ENCODE measurements around the gene GPC6.

The GPC6 gene

DNA sequence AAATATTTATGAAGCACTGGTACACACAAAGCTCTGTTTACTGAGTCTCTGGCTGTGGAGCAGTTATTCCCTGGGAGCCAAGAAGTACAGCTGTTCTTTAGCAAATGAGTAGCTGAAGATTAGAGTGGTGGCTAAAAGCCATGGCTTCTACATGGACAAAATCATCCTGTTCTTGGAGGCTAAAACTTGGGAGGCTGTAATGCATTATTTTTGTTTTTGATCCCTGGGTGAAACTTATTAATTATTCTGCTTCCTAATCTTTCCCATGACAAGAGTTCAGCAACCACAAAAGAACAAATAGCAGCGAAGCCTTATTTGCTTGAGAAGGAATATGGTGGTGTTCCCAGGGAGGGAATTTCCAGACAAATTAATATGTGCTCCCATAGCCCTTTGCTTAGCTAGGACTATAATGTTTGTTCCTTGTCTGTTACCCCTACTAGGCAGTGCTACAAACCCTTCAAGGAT is 1143.4 kb downstream of the GPC6 start:
- H3K79me2 ChIP-seq (ENCODE audit: control insufficient read depth, insufficient read depth, low read length, poor library complexity), result no peaks in the 10 kb centered on the region
- H2BK120ac ChIP-seq (ENCODE audit: insufficient read depth, low read length, poor library complexity), result no peak overlapping the region
- H3K18ac ChIP-seq (ENCODE audit: low read length), result no peak overlapping the region
- no peak overlapping the region for H3K4me2 ChIP-seq (ENCODE audit: low read length)
- H2AK5ac ChIP-seq (ENCODE audit: low read length), result no peak overlapping the region
- no peak overlapping the region for H4K8ac ChIP-seq (ENCODE audit: low read depth, low read length)
- H2AFZ ChIP-seq (ENCODE audit: insufficient read depth, low read length, poor library complexity), result no peak overlapping the region
- no peaks in the 10 kb centered on the region for H3K36me3 ChIP-seq (ENCODE audit: control insufficient read depth in 1 of 2, insufficient read depth in 2 of 2, low read length in 2 of 2)
- no peak overlapping the region for H2BK5ac ChIP-seq (ENCODE audit: low read depth, low read length, poor library complexity)
- DNase-seq, result no peak
- H3K4me1 ChIP-seq (ENCODE audit: control insufficient read depth in 1 of 2, insufficient read depth in 2 of 2, low read length in 2 of 2), result no peaks in the 10 kb centered on the region
- no peak overlapping the region for H3K14ac ChIP-seq (ENCODE audit: low read length)
- no peak overlapping the region for H3K4ac ChIP-seq (ENCODE audit: low read depth, low read length)
- H4K12ac ChIP-seq (ENCODE audit: low read depth, low read length), result no peak overlapping the region
- no peak overlapping the region for H3K9ac ChIP-seq (ENCODE audit: low read length)
- no peak overlapping the region for H3K23ac ChIP-seq (ENCODE audit: low read length)
- no CpG with 5 or more reads among the region's 1 CpG for WGBS (ENCODE audit: extremely low coverage, insufficient coverage, insufficient read length)
- H3K4me3 ChIP-seq (ENCODE audit: low read depth, low read length), result no peak overlapping the region
- H3K27me3 ChIP-seq (ENCODE audit: insufficient read depth, low read length), result no peaks in the 10 kb centered on the region
- no peaks in the 10 kb centered on the region for H3K9me3 ChIP-seq (ENCODE audit: insufficient read depth, low read depth, low read length)
- H3K27ac ChIP-seq (ENCODE audit: low read depth, low read length), result no peak overlapping the region
- H4K91ac ChIP-seq (ENCODE audit: low read depth, low read length), result no peak overlapping the region
- no peaks in the 10 kb centered on the region for H3K79me1 ChIP-seq (ENCODE audit: low read length)
- H2BK12ac ChIP-seq (ENCODE audit: low read length), result no peak overlapping the region

- H3K4ac ChIP-seq (ENCODE audit: low read depth, low read length), result no peak overlapping the region
- H3K27ac ChIP-seq (ENCODE audit: low read depth, low read length), result no peak overlapping the region
- H2AFZ ChIP-seq (ENCODE audit: insufficient read depth, low read length, poor library complexity), result no peak overlapping the region
- no peak overlapping the region for H2AK5ac ChIP-seq (ENCODE audit: low read length)
- H4K91ac ChIP-seq (ENCODE audit: low read depth, low read length), result no peak overlapping the region
- DNase-seq, result no peak
- H3K79me2 ChIP-seq (ENCODE audit: control insufficient read depth, insufficient read depth, low read length, poor library complexity), result no peaks in the 10 kb centered on the region
- no CpG with 5 or more reads among the region's 3 CpGs for WGBS (ENCODE audit: extremely low coverage, insufficient coverage, insufficient read length)
- no peak overlapping the region for H3K4me2 ChIP-seq (ENCODE audit: low read length)
- H4K12ac ChIP-seq (ENCODE audit: low read depth, low read length), result no peak overlapping the region
- H2BK5ac ChIP-seq (ENCODE audit: low read depth, low read length, poor library complexity), result no peak overlapping the region
- H3K27me3 ChIP-seq (ENCODE audit: insufficient read depth, low read length), result no peaks in the 10 kb centered on the region
- no peaks in the 10 kb centered on the region for H3K79me1 ChIP-seq (ENCODE audit: low read length)
- no peak overlapping the region for H3K4me3 ChIP-seq (ENCODE audit: low read depth, low read length)
- H3K36me3 ChIP-seq (ENCODE audit: control insufficient read depth in 1 of 2, insufficient read depth in 2 of 2, low read length in 2 of 2), result no peaks in the 10 kb centered on the region
- no peak overlapping the region for H2BK12ac ChIP-seq (ENCODE audit: low read length)
- no peak overlapping the region for H3K23ac ChIP-seq (ENCODE audit: low read length)
- H3K4me1 ChIP-seq (ENCODE audit: control insufficient read depth in 1 of 2, insufficient read depth in 2 of 2, low read length in 2 of 2), result no peaks in the 10 kb centered on the region
- no peak overlapping the region for H2BK120ac ChIP-seq (ENCODE audit: insufficient read depth, low read length, poor library complexity)
- no peak overlapping the region for H3K14ac ChIP-seq (ENCODE audit: low read length)
- H3K18ac ChIP-seq (ENCODE audit: low read length), result no peak overlapping the region
- H3K9ac ChIP-seq (ENCODE audit: low read length), result no peak overlapping the region
- no peaks in the 10 kb centered on the region for H3K9me3 ChIP-seq (ENCODE audit: insufficient read depth, low read depth, low read length)
- H4K8ac ChIP-seq (ENCODE audit: low read depth, low read length), result no peak overlapping the region
Observed at GRCh38 chr13:94371855-94372254, 1145.2 kb downstream of the GPC6 start.

DNA sequence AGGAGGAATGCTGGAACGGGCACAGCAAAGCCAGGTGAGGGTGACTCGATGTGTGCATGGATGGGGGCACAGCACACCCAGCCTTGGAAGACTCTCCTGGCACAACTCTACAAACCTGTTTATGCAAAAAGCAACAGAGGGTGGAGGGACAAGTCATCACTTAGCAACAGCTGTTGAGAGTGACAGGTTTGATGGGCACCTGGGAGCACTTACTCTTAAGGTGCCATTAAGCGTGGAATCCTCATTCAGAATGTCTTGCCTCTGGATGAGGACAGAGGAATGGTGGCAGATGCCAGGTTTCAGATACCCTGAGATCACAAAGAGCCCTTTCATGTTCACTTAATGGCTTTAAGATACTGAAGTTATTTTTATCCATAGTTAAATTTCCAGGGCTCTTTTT is 1155.9 kb downstream of the GPC6 start:
- Histone ChIP-seq H3K36me3 (ENCODE audit: control insufficient read depth in 1 of 2, insufficient read depth in 2 of 2, low read length in 2 of 2) (no peaks in the 10 kb centered on the region), H3K79me2 (ENCODE audit: control insufficient read depth, insufficient read depth, low read length, poor library complexity) (no peaks in the 10 kb centered on the region), H2BK5ac (ENCODE audit: low read depth, low read length, poor library complexity) (no peak overlapping the region), H2BK120ac (ENCODE audit: insufficient read depth, low read length, poor library complexity) (no peak overlapping the region), H3K4me1 (ENCODE audit: control insufficient read depth in 1 of 2, insufficient read depth in 2 of 2, low read length in 2 of 2) (no peaks in the 10 kb centered on the region), H2AFZ (ENCODE audit: insufficient read depth, low read length, poor library complexity) (no peak overlapping the region), H2AK5ac (ENCODE audit: low read length) (no peak overlapping the region), H3K14ac (ENCODE audit: low read length) (no peak overlapping the region), H4K12ac (ENCODE audit: low read depth, low read length) (no peak overlapping the region), H3K4ac (ENCODE audit: low read depth, low read length) (no peak overlapping the region), H3K9ac (ENCODE audit: low read length) (no peak overlapping the region), H3K79me1 (ENCODE audit: low read length) (no peaks in the 10 kb centered on the region), H3K18ac (ENCODE audit: low read length) (no peak overlapping the region), H4K91ac (ENCODE audit: low read depth, low read length) (no peak overlapping the region), H3K4me3 (ENCODE audit: low read depth, low read length) (no peak overlapping the region), H3K9me3 (ENCODE audit: insufficient read depth, low read depth, low read length) (peaks cover 2% of the 10 kb centered on the region), H3K27ac (ENCODE audit: low read depth, low read length) (no peak overlapping the region), H3K4me2 (ENCODE audit: low read length) (no peak overlapping the region), H3K23ac (ENCODE audit: low read length) (no peak overlapping the region), H2BK12ac (ENCODE audit: low read length) (no peak overlapping the region), H4K8ac (ENCODE audit: low read depth, low read length) (no peak overlapping the region), H3K27me3 (ENCODE audit: insufficient read depth, low read length) (no peaks in the 10 kb centered on the region)
- WGBS (ENCODE audit: extremely low coverage, insufficient coverage, insufficient read length), result no CpG with 5 or more reads among the region's 3 CpGs
- DNase-seq, result no peak

DNA sequence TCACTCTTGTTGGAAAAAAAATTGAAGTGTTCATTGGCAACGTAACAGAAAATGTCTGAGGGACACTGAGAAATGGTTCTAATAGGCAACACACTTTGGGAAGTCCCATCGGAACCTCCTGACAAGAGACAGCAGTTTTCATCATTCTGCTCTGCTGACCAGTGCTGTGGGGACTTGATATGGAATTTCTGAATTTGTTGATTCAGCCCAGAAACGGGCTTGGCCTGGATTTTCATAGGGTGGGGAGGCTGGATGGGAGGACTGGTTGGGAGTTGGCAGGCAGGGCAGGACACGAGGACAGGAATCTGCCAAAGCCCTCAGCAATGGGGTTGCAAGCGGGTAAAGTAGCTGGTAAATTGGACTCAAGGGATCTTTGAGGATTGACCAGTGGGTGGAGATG is 1156.4 kb downstream of the GPC6 start:
- WGBS (ENCODE audit: extremely low coverage, insufficient coverage, insufficient read length), result no CpG with 5 or more reads among the region's 5 CpGs
- H3K14ac ChIP-seq (ENCODE audit: low read length), result no peak overlapping the region
- H2BK120ac ChIP-seq (ENCODE audit: insufficient read depth, low read length, poor library complexity), result no peak overlapping the region
- H4K91ac ChIP-seq (ENCODE audit: low read depth, low read length), result no peak overlapping the region
- no peaks in the 10 kb centered on the region for H3K27me3 ChIP-seq (ENCODE audit: insufficient read depth, low read length)
- no peak overlapping the region for H3K4ac ChIP-seq (ENCODE audit: low read depth, low read length)
- H2BK12ac ChIP-seq (ENCODE audit: low read length), result no peak overlapping the region
- no peaks in the 10 kb centered on the region for H3K79me2 ChIP-seq (ENCODE audit: control insufficient read depth, insufficient read depth, low read length, poor library complexity)
- DNase-seq, result no peak
- H3K4me3 ChIP-seq (ENCODE audit: low read depth, low read length), result no peak overlapping the region
- H3K18ac ChIP-seq (ENCODE audit: low read length), result no peak overlapping the region
- no peak overlapping the region for H3K23ac ChIP-seq (ENCODE audit: low read length)
- no peak overlapping the region for H3K27ac ChIP-seq (ENCODE audit: low read depth, low read length)
- H3K79me1 ChIP-seq (ENCODE audit: low read length), result no peaks in the 10 kb centered on the region
- no peak overlapping the region for H3K4me2 ChIP-seq (ENCODE audit: low read length)
- H3K36me3 ChIP-seq (ENCODE audit: control insufficient read depth in 1 of 2, insufficient read depth in 2 of 2, low read length in 2 of 2), result no peaks in the 10 kb centered on the region
- no peak overlapping the region for H4K12ac ChIP-seq (ENCODE audit: low read depth, low read length)
- H2AK5ac ChIP-seq (ENCODE audit: low read length), result no peak overlapping the region
- no peaks in the 10 kb centered on the region for H3K4me1 ChIP-seq (ENCODE audit: control insufficient read depth in 1 of 2, insufficient read depth in 2 of 2, low read length in 2 of 2)
- H3K9ac ChIP-seq (ENCODE audit: low read length), result no peak overlapping the region
- H3K9me3 ChIP-seq (ENCODE audit: insufficient read depth, low read depth, low read length), result peaks cover 2% of the 10 kb centered on the region
- no peak overlapping the region for H2AFZ ChIP-seq (ENCODE audit: insufficient read depth, low read length, poor library complexity)
- no peak overlapping the region for H2BK5ac ChIP-seq (ENCODE audit: low read depth, low read length, poor library complexity)
- no peak overlapping the region for H4K8ac ChIP-seq (ENCODE audit: low read depth, low read length)
